Glomerular visceral epithelial cell (primary cell): Measurements from ENCODE around the gene NR4A2.

Source experiments
- DNase-seq: peaks from one replicate; pipeline ENCODE4 v3.0.0-alpha.2; 2016; ENCODE audit errors: extremely low spot score

Gene NR4A2

DNA sequence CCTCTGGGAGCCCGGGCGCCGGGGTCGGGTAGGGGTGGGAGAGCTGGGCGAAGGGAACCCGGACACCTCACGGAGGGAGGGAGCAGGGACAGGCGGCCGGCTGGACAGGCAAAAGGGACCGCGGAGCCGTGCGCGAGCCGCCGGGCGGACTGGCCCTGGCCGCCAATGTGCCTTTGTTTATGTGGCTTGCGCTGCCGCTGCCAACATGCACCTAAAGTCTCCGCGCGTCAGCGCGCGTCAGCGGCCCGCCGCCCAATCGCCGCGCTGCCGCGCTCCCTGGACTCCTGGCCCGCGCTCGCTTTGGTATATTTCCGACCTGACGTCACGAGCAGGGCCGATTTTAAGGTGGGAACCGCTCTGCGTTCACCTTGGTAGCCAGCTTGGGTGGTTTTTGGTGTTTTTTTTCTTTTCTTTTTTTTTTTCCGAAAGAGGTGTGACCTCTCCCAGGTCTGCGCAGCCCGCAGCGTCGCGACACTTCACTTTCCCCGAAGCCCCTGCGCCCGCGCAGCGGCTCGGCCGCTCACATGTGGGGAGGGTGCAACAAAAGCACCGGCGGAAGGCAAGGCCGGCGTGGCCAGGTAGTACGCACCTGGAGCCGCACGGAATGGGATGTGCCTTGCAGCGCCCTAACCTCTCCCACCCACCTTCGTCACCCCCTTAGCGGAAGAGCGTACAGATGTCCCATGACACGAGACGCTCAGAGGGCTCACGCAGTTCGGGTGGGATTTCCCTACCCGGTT is at the start of gene NR4A2:
TSS of gene NR4A2 (minus strand) at position 188 of the 740 bp plus-strand sequence. CDS start 2,535 bp downstream, outside the sequence.
- peak; percentile 82 for DNase-seq

DNA sequence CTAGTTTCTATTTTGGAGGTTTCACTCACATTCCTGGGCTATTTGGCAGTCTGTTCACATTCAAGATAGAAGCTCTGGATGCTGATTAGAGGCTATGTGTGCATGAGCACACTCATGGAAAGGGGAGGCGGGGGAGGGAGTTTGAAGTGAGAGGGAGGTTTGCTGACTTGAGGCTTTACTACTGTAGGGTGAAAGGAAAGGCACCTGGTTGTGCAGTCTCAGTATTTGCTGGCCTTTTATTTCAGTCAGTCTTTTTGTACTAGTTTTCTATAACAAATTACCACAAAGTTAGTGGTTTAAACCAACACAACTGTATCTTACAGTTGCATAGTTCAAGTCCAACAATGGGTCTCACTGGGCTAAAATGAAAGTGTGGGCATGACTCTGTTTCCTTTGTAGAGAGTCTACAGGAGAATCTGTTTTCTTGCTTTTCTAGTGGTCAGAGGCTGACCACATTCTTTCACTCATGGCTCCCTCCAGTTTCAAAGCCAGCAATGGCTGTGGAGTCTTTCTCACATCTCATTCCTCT is 47.7 kb upstream of the NR4A2 start:
- DNase-seq = peak; percentile 15

DNA sequence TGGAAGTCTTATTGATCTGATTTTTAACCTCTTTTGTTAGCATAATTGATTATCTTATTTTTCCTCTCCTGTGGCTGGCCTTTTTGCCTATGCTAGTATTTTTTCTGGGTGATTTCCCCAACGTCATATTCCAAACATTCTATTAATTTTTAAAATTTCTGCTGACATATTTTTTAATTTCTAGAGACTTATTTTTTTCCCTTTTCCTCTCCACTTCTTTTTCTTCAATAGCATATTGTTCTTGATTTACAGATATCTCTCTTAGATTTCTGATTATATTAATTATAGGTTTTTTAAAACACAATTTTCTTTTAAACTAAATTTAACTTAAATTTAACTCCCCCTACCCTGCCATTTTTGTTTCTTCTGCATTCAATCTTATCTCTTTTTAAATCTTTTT is 47.2 kb upstream of the NR4A2 start:
- DNase-seq = no peak

DNA sequence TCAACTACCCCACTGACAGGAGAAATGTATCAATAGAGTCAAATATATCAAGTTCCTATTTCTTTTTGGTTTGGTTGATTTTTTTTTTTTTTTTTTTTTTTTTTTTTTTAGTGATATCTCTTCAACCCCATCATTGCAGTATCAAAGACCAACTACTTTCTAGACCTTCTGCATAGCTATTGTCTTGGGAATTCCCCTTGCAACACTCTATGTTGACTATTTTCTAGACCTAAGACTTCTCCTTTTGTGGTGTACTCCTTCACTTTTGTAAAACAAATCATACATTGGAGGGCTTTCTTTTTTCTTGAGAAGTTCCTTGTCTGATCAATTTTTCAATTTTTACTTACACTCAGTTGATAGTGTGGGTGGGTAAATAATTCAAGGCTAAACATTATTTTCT is 46.5 kb upstream of the NR4A2 start:
- DNase-seq = no peak

DNA sequence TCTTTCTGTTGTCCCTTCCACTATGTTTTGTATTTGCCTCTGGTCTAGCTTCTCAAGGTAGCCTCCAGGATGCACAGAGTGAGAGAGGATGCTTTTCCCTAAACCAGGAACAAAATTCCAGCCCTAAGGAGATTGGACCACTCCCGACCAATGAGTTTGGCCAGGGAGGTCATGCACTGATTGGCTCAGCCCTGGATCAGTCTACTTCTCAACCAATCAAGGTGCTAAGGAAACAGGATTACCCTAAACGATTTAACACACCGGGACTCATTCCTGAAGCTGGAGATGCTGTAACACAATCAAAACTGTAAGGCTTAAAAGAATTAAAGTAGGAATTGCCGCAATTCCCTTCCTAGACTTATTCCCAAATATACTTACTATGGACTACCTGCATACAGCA is 34.2 kb upstream of the NR4A2 start:
- DNase-seq = no peak

DNA sequence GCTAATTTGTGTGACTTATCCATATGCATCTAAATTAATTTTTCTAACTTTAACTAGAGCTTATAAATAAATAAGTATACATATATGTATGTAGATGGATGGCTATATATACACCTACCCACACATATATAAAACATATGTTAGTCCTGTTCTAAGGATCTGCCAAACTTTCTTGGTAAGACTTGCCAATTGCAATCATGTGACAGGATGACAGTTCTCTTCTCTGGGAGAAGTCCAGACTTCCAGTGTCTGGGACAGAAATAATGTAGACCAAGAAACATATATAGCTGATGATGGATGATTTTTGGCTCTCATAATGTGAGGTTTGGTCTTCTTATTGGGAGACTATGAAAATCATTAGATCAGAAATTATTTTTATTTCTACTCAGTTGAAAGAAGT is 30.6 kb upstream of the NR4A2 start:
- no peak for DNase-seq

DNA sequence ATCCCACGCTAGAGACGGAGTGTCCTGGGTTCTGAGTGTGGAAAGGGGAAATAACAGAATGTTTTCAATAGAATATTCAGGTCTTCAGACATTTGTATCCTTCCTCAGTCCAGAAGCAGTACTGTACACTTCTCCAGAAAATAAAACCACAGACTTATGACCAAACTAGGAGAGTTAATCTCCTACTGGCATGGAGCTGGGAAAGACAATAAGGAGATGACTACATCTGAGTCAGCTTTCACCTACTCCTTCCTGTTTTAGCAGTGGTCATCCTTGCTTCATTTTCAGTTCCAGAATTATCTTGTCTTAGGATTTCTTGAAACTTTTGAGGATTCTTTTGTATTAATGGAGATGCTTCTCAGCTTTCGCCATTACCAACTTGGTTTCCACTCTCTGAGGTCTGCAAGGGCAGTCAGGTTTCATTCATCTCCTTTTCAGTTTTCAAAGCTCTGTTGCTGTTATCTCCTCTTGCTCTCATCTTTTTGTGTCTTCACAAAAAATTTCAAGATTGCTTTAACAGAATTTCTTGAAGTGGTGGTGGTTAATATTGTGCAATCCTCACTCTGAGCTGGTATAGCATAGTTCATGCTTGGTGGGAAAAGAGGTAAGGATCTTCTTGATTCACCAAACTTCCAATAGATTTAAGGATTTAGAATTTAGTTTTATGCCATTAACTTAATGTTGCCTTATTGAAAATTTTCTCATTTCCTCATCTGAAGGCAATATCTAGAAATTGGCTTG is 23.7 kb upstream of the NR4A2 start:
- DNase-seq = peak; percentile 62

DNA sequence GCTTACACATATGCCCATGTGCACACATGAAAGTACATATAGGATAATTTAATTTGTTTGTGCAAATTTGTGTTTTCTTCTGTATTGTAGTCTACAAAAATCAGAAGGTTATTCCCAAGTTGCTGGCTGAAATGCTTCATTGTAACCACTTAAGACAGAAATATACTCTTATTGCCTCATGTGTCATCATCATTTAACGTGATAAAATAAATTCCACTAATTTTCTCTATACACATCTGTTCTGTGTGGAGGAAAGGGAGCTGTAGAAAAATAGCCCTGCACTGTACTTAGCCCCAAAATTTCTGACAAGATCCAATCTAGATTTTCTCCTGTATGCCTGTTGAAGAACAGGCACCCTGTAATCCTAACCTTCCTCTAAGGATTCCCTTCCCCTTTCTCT is 20.4 kb upstream of the NR4A2 start:
- DNase-seq = no peak

DNA sequence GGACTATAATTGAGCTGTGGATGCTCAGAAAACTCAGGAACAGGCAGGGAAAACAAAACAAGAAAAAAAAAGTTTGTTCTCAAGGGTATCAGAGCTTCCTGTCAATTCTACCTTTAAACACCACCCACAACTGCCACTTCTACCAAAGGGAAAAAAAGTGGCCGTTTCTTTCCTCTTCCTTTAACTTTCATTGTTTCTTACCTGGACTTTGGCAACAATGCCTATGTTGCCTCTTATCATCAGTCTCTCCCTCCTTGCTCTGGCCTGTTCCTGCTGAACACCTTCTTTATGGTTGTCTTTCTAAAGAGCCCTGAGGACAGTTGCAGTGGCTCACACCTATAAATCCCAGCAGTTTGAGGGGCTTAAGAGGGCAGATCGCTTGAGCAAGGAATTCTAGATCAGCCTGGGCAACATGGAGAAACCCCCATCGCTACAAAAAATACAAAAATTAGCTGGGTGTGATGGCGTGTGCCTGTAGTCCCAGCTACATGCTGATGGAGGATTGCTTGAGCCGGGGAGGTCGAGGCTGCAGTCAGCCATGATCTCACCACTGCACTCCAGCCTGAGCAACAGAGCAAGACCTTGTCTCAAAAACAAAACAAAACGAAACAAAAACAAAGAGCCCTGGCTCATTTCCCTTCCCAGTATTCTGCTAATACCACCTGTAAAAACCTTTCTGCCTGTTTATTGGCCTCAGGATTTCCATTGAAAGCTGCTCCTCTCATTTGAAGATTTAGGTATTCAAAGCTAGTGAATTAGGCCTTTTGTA is 18.0 kb upstream of the NR4A2 start:
- no peak for DNase-seq

DNA sequence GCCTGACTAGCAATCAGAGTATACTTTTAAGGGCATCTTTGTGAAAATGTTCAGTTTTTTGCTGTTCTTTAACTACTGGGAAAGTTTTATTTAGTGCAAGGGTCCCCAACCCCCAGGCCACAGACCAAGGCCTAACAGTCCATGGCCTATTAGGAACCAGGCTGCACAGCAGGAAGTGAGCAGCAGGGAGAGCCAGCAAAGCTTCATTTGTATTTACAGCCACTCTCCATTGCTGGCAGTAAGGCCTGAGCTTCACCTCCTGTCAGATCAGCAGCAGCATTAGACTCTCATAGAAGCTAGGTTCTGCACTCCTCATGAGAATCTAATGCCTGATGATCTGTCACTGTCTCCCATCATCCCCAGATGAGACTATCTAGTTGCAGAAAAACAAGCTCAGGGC is 17.1 kb upstream of the NR4A2 start:
- DNase-seq = no peak

DNA sequence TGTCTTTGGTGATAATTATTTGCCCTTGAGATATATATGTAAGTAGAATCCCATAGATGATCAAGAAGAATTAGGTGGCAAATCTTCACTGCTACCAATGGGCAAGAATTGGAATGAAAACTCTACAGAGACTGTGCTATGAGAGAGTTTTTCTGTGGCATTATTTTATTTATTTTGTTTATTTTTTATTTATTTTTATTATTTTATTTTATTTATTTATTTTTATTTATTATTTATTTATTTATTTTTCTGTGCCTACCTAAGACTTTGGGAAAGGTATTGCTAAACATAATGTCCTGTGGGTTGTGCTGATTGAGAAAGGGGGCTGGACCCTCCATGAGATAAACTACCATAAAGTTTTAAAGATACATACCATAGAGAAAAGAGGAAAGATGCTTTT is 16.6 kb upstream of the NR4A2 start:
- no peak for DNase-seq

DNA sequence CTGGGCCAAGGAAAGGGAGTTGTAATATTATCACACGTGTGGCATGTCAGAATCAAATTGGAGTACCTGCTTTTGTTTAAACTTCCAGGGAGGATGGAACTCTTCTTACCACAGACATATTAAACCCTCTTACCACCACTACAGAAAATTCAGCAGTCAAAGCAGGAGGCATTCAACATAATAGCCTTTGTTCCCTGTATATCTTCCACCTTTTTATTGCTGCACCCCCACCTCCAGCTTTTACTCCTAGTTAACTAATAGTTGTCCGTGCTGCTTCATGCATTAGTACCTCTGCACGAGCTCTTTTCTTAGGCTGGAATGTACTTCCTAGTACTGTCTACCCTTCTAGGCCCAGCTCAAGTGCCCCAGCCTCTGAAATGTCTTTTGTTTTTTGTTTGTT is 14.9 kb upstream of the NR4A2 start:
- DNase-seq = no peak

DNA sequence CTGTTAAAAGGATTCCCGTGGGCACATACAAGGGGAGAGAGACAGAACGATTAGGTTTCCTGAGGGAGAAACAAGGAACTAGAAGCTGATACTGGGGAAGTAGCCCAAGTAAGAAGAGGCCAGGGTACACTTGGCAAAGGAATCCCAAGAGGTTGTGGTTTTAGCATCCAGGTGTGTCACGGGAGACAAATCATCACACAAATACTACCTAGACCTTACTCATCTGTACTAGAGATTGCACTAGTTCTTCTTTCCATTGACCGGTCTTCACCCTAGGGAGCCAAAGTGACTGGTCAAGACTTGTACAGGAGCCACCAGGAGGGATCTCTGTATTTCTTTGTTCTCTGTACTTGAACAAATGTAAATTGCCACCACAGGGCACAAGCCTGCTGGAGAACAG is 14.2 kb upstream of the NR4A2 start:
- no peak for DNase-seq

DNA sequence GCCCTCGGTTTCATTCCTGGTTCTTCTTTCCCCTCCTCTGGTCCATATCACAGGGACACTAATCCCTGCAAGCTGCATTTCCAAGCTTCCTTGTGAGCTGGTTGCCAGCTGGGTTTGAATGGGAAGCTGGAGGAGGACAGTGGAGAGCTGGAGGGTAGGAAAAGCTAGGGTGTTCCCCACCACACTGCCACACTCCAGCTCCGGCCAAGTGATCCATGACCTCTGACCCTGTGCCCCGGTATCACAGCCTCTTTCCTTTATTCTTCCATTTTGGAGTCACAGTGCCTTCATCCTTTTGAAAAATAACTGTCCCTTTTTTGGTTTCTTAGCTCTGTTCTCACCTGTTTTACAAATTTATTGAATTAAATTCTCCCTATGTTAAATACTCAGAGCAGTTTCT is 13.1 kb upstream of the NR4A2 start:
- DNase-seq = no peak

DNA sequence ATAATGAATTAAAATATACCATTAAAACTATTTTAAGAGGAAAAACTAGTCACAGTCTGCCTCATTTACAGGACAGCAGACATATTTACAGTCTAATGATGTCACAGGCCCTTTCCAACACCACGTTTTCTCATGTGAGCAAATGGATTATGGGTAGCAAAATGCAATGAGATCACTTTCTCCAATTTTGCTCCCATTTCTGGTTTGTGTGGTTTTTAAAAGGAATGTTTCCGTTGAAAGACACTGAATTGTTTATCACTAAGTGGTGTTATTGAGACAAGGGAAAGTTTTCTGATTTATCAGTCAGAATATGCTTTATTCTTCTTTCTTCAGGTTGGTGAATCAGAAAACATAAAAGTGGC is 11.4 kb upstream of the NR4A2 start:
- DNase-seq = peak; percentile 28

DNA sequence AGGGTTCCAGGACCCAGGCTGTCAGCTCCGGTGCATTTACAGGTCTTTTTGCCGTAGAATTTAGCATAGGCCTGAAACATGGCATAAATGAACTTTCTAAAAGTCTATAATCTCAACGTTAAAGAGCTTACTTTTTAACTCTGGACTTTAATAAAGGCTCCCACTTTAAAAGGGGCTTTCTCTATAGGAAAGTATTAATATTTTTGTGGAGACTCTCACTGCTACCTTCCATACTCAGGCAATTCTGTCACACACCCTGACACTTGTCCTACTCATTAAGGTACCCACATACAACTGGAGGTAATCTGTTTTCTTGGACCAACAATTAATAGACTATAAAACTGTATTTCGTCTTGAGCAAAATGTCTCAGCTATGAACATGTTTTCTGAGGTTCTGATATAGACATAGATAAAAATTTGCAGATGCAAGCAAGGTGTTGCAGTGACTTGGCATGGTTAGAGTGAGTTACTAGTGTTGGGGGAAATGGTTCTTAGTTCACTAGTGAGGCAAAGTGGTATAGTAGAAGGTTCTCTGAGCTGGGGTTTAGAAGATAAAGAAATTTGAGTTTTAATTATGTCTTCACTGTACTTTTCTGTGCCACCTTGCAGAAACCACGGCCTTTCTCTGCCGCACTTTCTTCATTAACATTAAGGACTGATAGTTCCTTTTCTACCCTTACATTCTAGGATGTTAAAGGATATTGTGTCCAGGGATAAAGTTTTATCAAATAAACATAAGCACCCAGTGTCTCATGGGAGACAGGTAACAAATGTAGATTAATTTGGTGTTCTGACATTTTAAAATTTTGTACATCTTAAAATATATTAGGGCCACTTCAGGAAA is 10.8 kb upstream of the NR4A2 start:
- no peak for DNase-seq

DNA sequence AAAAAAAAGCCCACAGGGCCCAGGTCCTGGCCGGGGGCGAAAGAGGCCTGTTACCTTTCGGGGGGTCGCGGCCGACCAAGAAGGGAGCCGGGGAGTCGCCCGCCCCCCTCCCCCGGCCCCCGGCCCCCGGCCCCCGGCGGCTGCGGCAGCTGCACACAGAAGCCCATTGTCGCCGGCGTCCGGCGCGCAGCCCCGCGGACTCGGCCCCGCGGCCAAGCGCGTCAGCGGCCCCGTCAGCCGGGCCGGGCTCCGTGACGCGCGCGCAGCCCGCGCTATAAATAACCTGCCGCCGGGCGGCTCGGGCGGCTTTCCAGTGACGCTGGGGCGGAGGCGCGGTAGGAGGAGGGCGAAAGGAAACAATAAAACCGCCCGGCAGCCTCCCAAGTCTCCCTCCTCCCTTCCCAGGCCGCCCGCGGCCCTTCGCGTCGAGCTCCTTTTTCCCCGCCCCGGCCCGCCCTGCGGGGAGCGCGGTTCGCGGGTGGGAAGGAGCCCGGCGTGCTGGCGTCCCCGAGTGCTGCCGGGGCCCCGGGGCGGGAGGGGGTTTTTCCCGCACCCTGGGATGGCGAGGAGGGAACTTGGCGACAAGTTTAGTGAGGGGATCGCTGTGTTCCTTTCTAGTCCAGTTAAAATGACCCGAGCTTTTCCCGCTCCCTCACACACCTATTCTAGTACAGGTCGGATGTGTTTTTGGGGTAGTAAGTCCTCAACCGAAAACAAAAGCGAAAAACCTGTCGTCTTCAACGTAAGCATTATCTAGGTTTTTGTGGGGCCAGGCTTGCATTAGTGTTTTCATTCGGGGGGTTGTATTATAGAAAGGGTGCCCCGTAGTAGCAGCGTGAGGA is 10.0 kb upstream of the NR4A2 start:
- peak; percentile 95 for DNase-seq

DNA sequence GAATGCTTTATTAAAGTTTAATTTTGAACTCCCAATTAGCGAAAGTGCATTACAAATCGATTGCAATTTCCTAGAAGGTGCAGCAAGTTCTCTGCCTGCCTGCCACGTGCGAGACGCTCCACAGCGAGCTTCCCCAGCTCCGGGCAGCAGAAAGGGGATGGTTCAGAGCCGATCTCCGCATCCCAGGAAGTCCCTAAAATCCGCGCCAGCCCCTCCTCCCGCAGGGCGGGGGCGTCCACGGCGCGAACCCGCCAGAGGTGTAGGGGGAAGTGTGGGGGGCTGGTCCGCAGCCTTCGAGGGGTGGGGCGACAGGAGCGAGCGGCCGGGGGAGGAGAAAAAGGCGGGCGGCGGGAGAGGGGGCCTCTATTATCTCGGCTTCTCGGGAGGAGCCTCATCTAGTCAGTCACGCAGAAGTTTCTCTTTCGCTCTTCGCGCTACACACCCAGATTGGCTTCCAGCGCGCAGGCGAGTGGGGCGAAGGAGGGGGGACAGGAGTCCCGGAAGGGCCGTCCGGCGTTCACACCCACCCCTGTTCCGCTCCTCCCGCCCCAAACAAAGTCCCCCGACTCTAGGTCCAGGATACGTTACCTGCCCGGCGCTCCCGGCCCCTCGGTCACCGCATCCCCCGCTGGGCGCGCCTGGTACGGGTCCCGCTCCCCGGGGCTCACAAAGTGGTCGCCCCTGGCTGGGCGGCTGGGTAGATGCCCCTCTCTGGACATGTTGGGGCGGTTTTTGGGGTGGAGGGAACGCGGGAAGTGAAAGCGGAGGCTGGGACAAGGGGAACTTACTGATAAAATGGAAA is 9.1 kb upstream of the NR4A2 start:
- peak; percentile 97 for DNase-seq

DNA sequence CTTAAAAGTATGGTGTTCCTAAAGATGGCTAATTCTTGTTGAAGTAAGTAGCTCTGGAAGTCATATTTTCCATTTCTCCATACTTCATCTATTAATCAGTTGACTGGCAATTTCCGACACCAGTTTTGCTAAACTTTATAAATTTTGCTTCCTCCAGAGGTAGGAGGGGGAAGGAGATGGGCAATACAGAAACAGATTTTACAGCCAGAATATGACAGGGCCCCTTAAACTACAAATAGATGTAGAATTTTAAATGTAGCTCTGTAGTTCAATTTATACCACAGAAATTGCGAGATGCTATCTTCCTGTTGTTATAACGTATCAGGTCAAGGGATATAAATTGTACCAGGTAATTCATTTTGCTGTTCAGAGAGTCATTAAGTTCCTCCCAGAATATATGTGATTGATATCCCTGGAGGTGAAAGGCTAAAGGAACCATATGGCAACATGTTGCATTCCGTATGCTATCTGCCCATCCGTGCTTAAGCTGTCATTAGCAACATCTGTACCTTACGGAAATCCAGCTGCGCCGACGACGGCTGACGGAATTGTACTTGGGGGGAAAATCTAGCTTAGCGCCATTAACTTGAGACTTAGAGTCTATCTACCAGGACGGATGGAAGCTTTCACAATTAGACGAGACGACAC is 8.4 kb upstream of the NR4A2 start:
- peak; percentile 34 for DNase-seq
